Measurements from ENCODE around the gene MLXIP. TPM values are rescaled to one million over a fixed set of nuclear protein-coding genes. Genes with fewer than 3 reads are reported as not detected.
A peak's percentile ranks its signal among the peaks of the same experiment; 100 is the strongest.

Gene MLXIP
- total RNA-seq, 6 experiments from 2014 or later = 13.9 to 45.9 (median 16.6) TPM

GRCh38 chr12:122046145-122046544, 32.4 kb upstream of the MLXIP start:
- Histone ChIP-seq H3K4me3 (no peak overlapping the region), H3K36me3 (peaks cover 0 to 7% (median under 1%) of the 10 kb centered on the region in 4 donors), H3K27me3 (no peaks in the 10 kb centered on the region), H3K27ac (no peak overlapping the region), H3K4me1 (peaks cover 0 to 14% (median 3%) of the 10 kb centered on the region in 4 donors), H3K9me3 (no peaks in the 10 kb centered on the region)
- peak in 1 of 4 donors; percentile 12 for ATAC-seq
- no peak for DNase-seq
- 94% methylated on average over 3 of the region's 7 CpGs for WGBS (ENCODE audit: insufficient coverage, low coverage, low lambda C conversion rate, missing lambda C conversion rate)
- intact Hi-C loops (cut with DNase I) = no loop called here
- TF ChIP-seq, protein P1, sequence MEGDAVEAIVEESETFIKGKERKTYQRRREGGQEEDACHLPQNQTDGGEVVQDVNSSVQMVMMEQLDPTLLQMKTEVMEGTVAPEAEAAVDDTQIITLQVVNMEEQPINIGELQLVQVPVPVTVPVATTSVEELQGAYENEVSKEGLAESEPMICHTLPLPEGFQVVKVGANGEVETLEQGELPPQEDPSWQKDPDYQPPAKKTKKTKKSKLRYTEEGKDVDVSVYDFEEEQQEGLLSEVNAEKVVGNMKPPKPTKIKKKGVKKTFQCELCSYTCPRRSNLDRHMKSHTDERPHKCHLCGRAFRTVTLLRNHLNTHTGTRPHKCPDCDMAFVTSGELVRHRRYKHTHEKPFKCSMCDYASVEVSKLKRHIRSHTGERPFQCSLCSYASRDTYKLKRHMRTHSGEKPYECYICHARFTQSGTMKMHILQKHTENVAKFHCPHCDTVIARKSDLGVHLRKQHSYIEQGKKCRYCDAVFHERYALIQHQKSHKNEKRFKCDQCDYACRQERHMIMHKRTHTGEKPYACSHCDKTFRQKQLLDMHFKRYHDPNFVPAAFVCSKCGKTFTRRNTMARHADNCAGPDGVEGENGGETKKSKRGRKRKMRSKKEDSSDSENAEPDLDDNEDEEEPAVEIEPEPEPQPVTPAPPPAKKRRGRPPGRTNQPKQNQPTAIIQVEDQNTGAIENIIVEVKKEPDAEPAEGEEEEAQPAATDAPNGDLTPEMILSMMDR (IDR thresholded peaks at IDR 0.05) = no peak
- TF ChIP-seq POLR2A (IDR thresholded peaks at IDR 0.05) = no peak

GRCh38 chr12:122048151-122048550, 30.4 kb upstream of the MLXIP start:
- no peaks in the 10 kb centered on the region for H3K27me3 ChIP-seq
- peaks cover 0 to 22% (median 9%) of the 10 kb centered on the region in 4 donors for H3K4me1 ChIP-seq
- no peaks in the 10 kb centered on the region for H3K9me3 ChIP-seq
- DNase-seq = no peak
- H3K27ac ChIP-seq = no peak overlapping the region
- intact Hi-C loops (cut with DNase I) = no loop called here
- ATAC-seq = no peak
- WGBS (ENCODE audit: insufficient coverage, low coverage, low lambda C conversion rate, missing lambda C conversion rate) = 90% methylated on average over 5 of the region's 8 CpGs
- peaks cover 0 to 7% (median under 1%) of the 10 kb centered on the region in 4 donors for H3K36me3 ChIP-seq
- no peak for TF ChIP-seq POLR2A (IDR thresholded peaks at IDR 0.05)
- TF ChIP-seq, protein P1 (IDR thresholded peaks at IDR 0.05) = no peak
- H3K4me3 ChIP-seq = no peak overlapping the region

- WGBS (ENCODE audit: insufficient coverage, low coverage, low lambda C conversion rate, missing lambda C conversion rate) = 34% methylated on average over 8 of the region's 9 CpGs
- no peaks in the 10 kb centered on the region for H3K27me3 ChIP-seq
- intact Hi-C loops (cut with DNase I) = no loop called here
- ATAC-seq = no peak
- H3K36me3 ChIP-seq = no peaks in the 10 kb centered on the region
- DNase-seq = no peak
- peaks cover 0 to 23% (median 11%) of the 10 kb centered on the region in 4 donors for H3K4me1 ChIP-seq
- no peak overlapping the region for H3K4me3 ChIP-seq
- H3K27ac ChIP-seq = no peak overlapping the region
- no peaks in the 10 kb centered on the region for H3K9me3 ChIP-seq
- TF ChIP-seq, protein P1 (IDR thresholded peaks at IDR 0.05) = no peak
- no peak for TF ChIP-seq POLR2A (IDR thresholded peaks at IDR 0.05)
These were observed 28.7 kb upstream of the MLXIP start for GRCh38 chr12:122049827-122050226.

DNA sequence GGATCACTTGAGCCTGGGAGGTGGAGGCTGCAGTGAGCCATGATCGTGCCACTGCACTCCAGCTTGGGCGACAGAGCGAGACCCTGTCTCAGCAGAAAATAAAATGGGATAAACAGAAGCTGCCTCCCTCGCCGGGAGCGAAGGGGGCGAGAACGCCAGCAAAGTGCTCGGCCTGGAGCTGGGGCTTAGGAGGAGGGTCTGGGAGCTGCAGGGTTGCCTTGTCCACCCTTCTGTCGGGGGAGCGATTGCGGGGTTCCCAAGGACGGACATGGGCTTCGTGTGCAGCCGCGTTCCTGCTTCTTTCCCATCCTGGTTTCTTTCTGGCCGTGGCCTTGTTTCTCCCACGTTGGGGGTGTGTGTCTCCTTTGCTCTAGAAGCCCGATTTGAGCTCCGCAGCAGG, 27.9 kb upstream of the MLXIP start:
- H3K4me3 ChIP-seq = no peak overlapping the region
- ATAC-seq (no peak), DNase-seq (no peak)
- intact Hi-C loops (cut with DNase I) = no loop called here
- peak overlapping the region; percentile 82 to 94 (median 93) for H3K27ac ChIP-seq
- peaks cover 0 to 29% (median 11%) of the 10 kb centered on the region in 4 donors for H3K4me1 ChIP-seq
- WGBS (ENCODE audit: insufficient coverage, low coverage, low lambda C conversion rate, missing lambda C conversion rate) = 93% methylated on average over 5 of the region's 20 CpGs
- no peak for TF ChIP-seq POLR2A (IDR thresholded peaks at IDR 0.05)
- TF ChIP-seq, protein P1 (IDR thresholded peaks at IDR 0.05) = no peak
- H3K27me3 ChIP-seq = no peaks in the 10 kb centered on the region
- no peaks in the 10 kb centered on the region for H3K36me3 ChIP-seq
- no peaks in the 10 kb centered on the region for H3K9me3 ChIP-seq

Measured in right lobe of liver (tissue), 6 donors.